HEK293T (cell line): ENCODE results near the gene RASSF10.

ENCODE experiments used
- FOXA1 ChIP-seq: fragments of 450-650 bp; IDR thresholded peaks from 2 replicates; pipeline ENCODE4 v1.6.1; 2016; ENCODE audit warnings: mild to moderate bottlenecking
- FOXM1 ChIP-seq: fragments of 450-650 bp; IDR thresholded peaks from 2 replicates; pipeline ENCODE4 v1.6.1; 2017; ENCODE audit warnings: mild to moderate bottlenecking, borderline replicate concordance

DNA sequence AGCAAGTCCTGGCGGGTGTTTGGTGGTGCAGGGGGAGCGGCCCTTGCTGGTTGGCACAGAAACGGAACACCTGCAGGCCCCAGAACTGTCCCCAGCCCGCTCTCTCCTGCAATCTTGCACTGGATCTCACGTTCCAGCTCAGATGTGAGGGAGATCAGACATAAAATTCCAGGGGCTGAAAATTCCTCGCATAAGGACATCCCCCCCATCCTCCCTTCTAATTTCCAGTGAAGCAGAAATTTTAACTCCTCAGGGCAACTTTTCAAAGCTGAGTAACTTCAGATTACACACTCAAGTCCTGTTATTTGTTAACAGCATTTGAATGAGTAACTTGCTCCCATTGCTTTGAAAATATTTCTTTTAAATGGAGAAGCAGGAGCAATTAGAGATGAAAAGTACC is 40.3 kb upstream of the RASSF10 start:
- no peak for TF ChIP-seq FOXA1
- TF ChIP-seq FOXM1: no peak
